Activated naive CD4-positive, alpha-beta T cell treated with anti-CD3 and anti-CD28 coated beads, Interleukin-2, amount 50 U/mL, for 24 hours (primary cell): ENCODE data around the gene ATP7A.
"Not testable (repeated sequence)": the region's sequence is repeated elsewhere in the genome, so short reads cannot be mapped to it uniquely, and the experiment has no call there.

Experiments used
- H3K27ac Mint-ChIP-seq: one replicate; pipeline ENCODE4 v1.8.0; 2021; ENCODE audit warnings: mild to moderate bottlenecking, mixed read lengths
- H3K27me3 Mint-ChIP-seq: one replicate; pipeline ENCODE4 v1.8.0; 2021; ENCODE audit warnings: mixed read lengths
- H3K36me3 Mint-ChIP-seq: one replicate; pipeline ENCODE4 v1.8.0; 2021; ENCODE audit warnings: mixed read lengths
- H3K4me1 Mint-ChIP-seq: one replicate; pipeline ENCODE4 v1.8.0; 2021; ENCODE audit warnings: mixed read lengths
- H3K4me3 Mint-ChIP-seq: one replicate; pipeline ENCODE4 v1.8.0; 2021; ENCODE audit warnings: mild to moderate bottlenecking, mixed read lengths
- H3K9me3 Mint-ChIP-seq: one replicate; pipeline ENCODE4 v1.8.0; 2021; ENCODE audit warnings: mixed read lengths

ATP7A gene

GRCh38 chrX:77910108-77910840 is at the start of gene ATP7A:
Gene ATP7A (plus strand): TSS chrX:77910693. CDS start chrX:77971642, 60,949 bp downstream.
- Mint-ChIP-seq H3K4me3 (peak within 1 kb of the TSS; percentile 99), H3K4me1 (peaks cover 21% of the 10 kb centered on the region), H3K36me3 (no peaks in the 10 kb centered on the region), H3K27me3 (no peaks in the 10 kb centered on the region), H3K27ac (peak within 1 kb of the TSS; percentile 95), H3K9me3 (no peaks in the 10 kb centered on the region)

GRCh38 chrX:77875372-77875771 is 35.1 kb upstream of the ATP7A start:
- Mint-ChIP-seq H3K9me3 (no peaks in the 10 kb centered on the region), H3K4me1 (peaks cover 9% of the 10 kb centered on the region), H3K36me3 (peaks cover 10% of the 10 kb centered on the region), H3K4me3 (no peak overlapping the region), H3K27ac (no peak overlapping the region), H3K27me3 (no peaks in the 10 kb centered on the region)

GRCh38 chrX:77881418-77881817 is 29.1 kb upstream of the ATP7A start:
- H3K9me3 Mint-ChIP-seq, H3K27me3 Mint-ChIP-seq, H3K4me1 Mint-ChIP-seq, H3K27ac Mint-ChIP-seq, H3K36me3 Mint-ChIP-seq, H3K4me3 Mint-ChIP-seq: not testable (repeated sequence)

DNA sequence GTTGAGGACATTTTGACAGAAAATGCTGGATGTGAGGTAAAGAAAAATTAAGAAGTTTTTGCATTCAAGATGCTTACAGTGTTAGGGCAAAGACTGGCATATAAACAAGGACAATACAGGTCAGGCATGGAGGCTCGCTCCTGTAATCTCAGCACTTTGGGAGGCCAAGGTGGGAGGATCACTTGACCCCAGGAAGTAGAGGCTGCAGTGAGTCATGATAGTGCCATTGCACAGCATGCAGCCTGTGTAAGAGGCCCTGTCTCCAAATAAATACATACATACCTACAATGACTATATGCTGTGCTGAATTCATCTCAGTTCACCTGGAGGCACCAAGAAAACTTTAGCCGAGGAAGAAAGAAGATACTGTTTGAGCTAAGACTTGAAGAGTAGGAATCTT is 17.6 kb upstream of the ATP7A start:
- H3K27ac Mint-ChIP-seq: peak overlapping the region; percentile 36
- peak overlapping the region; percentile 63 for H3K4me3 Mint-ChIP-seq

GRCh38 chrX:77893713-77894112 is 16.8 kb upstream of the ATP7A start:
- Mint-ChIP-seq H3K36me3 (peaks cover 11% of the 10 kb centered on the region), H3K4me3 (peak overlapping the region; percentile 100), H3K27me3 (no peaks in the 10 kb centered on the region)

More for the DNA sequence above, 17.6 kb upstream of the ATP7A start:
- Mint-ChIP-seq H3K27me3 (no peaks in the 10 kb centered on the region), H3K36me3 (peaks cover 11% of the 10 kb centered on the region), H3K9me3 (no peaks in the 10 kb centered on the region), H3K4me1 (peaks cover 36% of the 10 kb centered on the region)

DNA sequence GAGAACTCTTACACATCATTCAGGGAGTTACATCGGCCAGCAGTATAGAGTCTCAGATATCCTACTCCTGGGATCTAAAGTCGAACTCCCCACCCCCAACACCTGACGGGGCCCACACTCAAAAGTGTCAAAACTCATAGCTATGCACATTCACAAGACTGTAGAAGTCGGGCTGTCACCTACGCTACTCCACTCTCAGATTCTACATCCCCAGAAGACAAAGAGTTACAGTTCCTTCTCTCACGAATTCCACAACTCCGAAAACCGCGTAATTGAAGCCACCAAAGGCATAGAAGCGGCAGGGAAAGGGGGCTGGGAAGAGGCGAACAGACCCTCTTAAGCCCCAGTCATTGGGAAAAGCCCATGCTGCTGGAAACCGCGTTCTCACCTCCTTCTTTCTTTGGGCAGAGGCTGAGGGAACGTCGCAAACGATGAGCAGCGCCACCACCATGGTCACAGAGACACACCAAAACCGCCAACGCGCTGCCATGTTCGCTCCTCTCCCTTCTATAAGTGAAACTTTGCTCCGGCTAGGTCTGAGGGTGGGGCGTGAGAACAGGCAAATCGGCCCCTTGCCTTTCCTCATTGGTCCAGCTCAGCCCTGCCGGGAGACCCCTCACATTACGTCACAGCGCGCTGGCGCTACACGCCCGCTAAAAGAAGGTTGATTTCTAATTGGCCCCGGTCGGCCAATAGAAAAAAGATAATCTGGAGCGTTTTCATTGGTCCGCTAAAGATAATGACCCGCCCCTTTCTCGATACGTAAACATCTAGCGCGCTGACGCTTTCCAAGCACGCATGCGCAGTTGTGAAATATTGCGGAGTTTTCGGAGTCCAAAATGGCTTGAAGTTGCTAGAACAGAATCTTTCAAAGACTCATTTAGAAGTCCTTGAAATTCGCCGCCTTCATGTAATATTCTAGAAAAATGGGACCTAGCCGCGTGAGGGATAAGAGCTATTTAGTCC is 15.3 kb upstream of the ATP7A start, which contains the start of gene MAGT1:
TSS of gene MAGT1 (minus strand) at position 515 of the 966 bp plus-strand sequence. CDS start at position 490, 25 bp downstream.
- no peaks in the 10 kb centered on the region for H3K27me3 Mint-ChIP-seq
- H3K4me1 Mint-ChIP-seq: peaks cover 30% of the 10 kb centered on the region
- H3K4me3 Mint-ChIP-seq: peak within 1 kb of the TSS; percentile 100
- H3K27ac Mint-ChIP-seq: peak within 1 kb of the TSS; percentile 100
- H3K36me3 Mint-ChIP-seq: peaks cover 8% of the 10 kb centered on the region
- no peaks in the 10 kb centered on the region for H3K9me3 Mint-ChIP-seq

More at GRCh38 chrX:77893713-77894112, 16.8 kb upstream of the ATP7A start:
- Mint-ChIP-seq H3K9me3 (no peaks in the 10 kb centered on the region), H3K4me1 (peaks cover 31% of the 10 kb centered on the region), H3K27ac (peak overlapping the region; percentile 23)

- H3K27me3 Mint-ChIP-seq: no peaks in the 10 kb centered on the region
- H3K27ac Mint-ChIP-seq: peak within 1 kb of the TSS; percentile 98
- no peaks in the 10 kb centered on the region for H3K9me3 Mint-ChIP-seq
- H3K4me1 Mint-ChIP-seq: peaks cover 25% of the 10 kb centered on the region
- H3K4me3 Mint-ChIP-seq: peak within 1 kb of the TSS; percentile 99
- peaks cover 6% of the 10 kb centered on the region for H3K36me3 Mint-ChIP-seq
These were observed 11.2 kb upstream of the ATP7A start, which contains the start of gene COX7B for GRCh38 chrX:77899081-77899828. Gene COX7B (plus strand): TSS chrX:77899468. CDS start chrX:77899554, 86 bp downstream.

DNA sequence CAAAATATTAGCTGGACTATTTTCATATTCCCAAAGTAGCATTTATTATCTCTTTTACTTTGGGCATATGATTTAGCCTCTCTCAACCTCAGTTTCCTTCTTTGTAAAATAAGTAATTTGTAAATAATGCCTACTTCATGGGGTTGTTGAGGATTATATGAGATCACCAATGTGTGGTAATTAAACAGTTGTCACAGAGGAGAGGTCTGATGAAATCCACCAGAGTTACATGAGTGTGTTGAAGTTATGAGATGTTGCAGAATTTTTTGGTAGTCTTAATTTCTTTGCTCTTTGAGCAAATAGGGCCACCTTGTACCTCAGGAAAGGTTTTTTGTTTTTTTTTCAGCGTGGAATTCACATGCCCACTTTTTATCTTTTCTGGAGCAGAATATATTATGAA is 9.8 kb upstream of the ATP7A start:
- H3K4me3 Mint-ChIP-seq: peak overlapping the region; percentile 99
- no peaks in the 10 kb centered on the region for H3K27me3 Mint-ChIP-seq
- peak overlapping the region; percentile 98 for H3K27ac Mint-ChIP-seq
- H3K9me3 Mint-ChIP-seq: no peaks in the 10 kb centered on the region
- H3K4me1 Mint-ChIP-seq: peaks cover 22% of the 10 kb centered on the region
- peaks cover 6% of the 10 kb centered on the region for H3K36me3 Mint-ChIP-seq

- Mint-ChIP-seq H3K36me3 (peaks cover 6% of the 10 kb centered on the region), H3K4me1 (peaks cover 21% of the 10 kb centered on the region), H3K4me3 (peak overlapping the region; percentile 71), H3K27ac (no peak overlapping the region), H3K27me3 (no peaks in the 10 kb centered on the region), H3K9me3 (no peaks in the 10 kb centered on the region)
These were observed 9.0 kb upstream of the ATP7A start for GRCh38 chrX:77901506-77901905.

- Mint-ChIP-seq H3K27ac (peak overlapping the region; percentile 47), H3K27me3 (no peaks in the 10 kb centered on the region), H3K4me3 (peak overlapping the region; percentile 72)
These were observed 6.9 kb downstream of the ATP7A start for GRCh38 chrX:77917294-77917933.

DNA sequence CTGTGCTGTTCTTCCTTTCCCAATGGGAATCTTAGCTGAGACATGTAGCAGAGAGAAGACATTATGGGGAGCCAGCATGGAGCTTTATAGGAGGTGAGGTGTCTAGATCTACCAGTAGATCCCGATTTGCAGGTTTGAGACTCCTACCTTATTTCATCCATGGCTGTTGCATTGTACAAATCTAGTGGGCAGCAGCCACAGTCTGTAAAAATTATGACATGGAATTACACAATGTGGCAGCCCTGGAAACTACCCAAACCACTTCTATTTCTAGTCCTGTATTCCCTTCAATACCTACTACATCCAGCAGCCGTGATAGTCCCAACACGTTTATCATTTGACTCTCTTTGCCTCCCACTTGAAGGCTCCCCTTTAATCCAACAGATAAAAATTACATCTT is 8.1 kb downstream of the ATP7A start:
- H3K4me3 Mint-ChIP-seq: no peak overlapping the region
- peaks cover 4% of the 10 kb centered on the region for H3K36me3 Mint-ChIP-seq
- H3K27me3 Mint-ChIP-seq: no peaks in the 10 kb centered on the region
- peaks cover 39% of the 10 kb centered on the region for H3K4me1 Mint-ChIP-seq
- no peak overlapping the region for H3K27ac Mint-ChIP-seq
- H3K9me3 Mint-ChIP-seq: no peaks in the 10 kb centered on the region

More at GRCh38 chrX:77917294-77917933, 6.9 kb downstream of the ATP7A start:
- Mint-ChIP-seq H3K9me3 (no peaks in the 10 kb centered on the region), H3K36me3 (peaks cover 2% of the 10 kb centered on the region), H3K4me1 (peaks cover 38% of the 10 kb centered on the region)

DNA sequence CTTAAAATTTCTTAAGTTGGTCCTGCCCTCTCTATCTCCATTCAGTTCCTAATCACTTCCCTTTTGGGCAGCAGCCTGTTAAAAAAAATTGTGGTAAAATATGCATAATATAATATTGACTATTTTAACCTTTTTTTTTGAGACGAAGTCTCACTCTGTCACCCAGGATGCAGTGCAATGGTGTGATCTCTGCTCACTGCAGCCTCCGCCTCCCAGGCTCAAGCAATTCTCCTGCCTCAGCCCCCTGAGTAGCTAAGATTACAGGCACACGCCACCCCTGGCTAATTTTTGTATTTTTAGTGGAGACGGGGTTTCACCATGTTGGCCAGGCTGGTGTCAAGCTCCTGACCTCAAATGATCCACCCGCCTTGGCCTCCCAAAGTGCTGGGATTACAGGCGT is 8.9 kb downstream of the ATP7A start:
- not testable (repeated sequence) for H3K27ac Mint-ChIP-seq, H3K9me3 Mint-ChIP-seq, H3K27me3 Mint-ChIP-seq, H3K36me3 Mint-ChIP-seq, H3K4me3 Mint-ChIP-seq
- H3K4me1 Mint-ChIP-seq: peaks cover 40% of the 10 kb centered on the region

- H3K9me3 Mint-ChIP-seq: no peaks in the 10 kb centered on the region
- peaks cover 4% of the 10 kb centered on the region for H3K36me3 Mint-ChIP-seq
- H3K27me3 Mint-ChIP-seq: no peaks in the 10 kb centered on the region
- no peak overlapping the region for H3K27ac Mint-ChIP-seq
- H3K4me3 Mint-ChIP-seq: no peak overlapping the region
- peaks cover 28% of the 10 kb centered on the region for H3K4me1 Mint-ChIP-seq
These were observed 12.3 kb downstream of the ATP7A start for GRCh38 chrX:77922787-77923186.

GRCh38 chrX:77924320-77924859 is 13.9 kb downstream of the ATP7A start:
- Mint-ChIP-seq H3K27ac (no peak overlapping the region), H3K27me3 (no peaks in the 10 kb centered on the region), H3K36me3 (peaks cover 8% of the 10 kb centered on the region), H3K4me1 (peaks cover 19% of the 10 kb centered on the region), H3K9me3 (no peaks in the 10 kb centered on the region), H3K4me3 (no peak overlapping the region)
